Caco-2 (cell line): ENCODE measurements around the gene HES1. TPM values are rescaled to one million over a fixed set of nuclear protein-coding genes. Genes with fewer than 3 reads are reported as not detected.

Experiments used
- BruUV-seq: library from RNA; stranded (reverse); fragments of 400-500 nt; replicated peaks from 2 replicates; lab custom pipeline; 2021; lab: Mats Ljungman, UMichigan
- CTCF ChIA-PET: fragments of 300-600 bp; sonication (Branson Sonifier 250); formaldehyde crosslinking; loops from one replicate; lab custom pipeline; 2022; ENCODE audit warnings: antibody characterized with exemption; lab: Charles Lee
- POLR2A ChIA-PET: fragments of 300-600 bp; sonication (Branson Sonifier 250); formaldehyde crosslinking; loops from one replicate; lab custom pipeline; 2022; ENCODE audit warnings: antibody characterized with exemption; lab: Charles Lee
- DNase-seq, 2 experiments: peaks; one replicate each; pipeline versions ENCODE4 v3.0.0 to v3.0.0-alpha.2; 2020 to 2022
- H3K27me3 ChIP-seq: replicated peaks from 2 replicates; pipeline ENCODE4 v1.6.0; 2011; ENCODE audit warnings: low read length; ENCODE audit not compliant: control insufficient read depth, insufficient read depth
- H3K36me3 ChIP-seq: 2 replicates; pipeline ENCODE4 v1.5.1; 2011; ENCODE audit warnings: low read length; ENCODE audit not compliant: control insufficient read depth, insufficient read depth
- H3K4me1 ChIP-seq: fragments of 250-450 bp; sonication (Bioruptor Pico); 2 replicates; pipeline ENCODE4 v1.5.1; 2020; ENCODE audit warnings: mild to moderate bottlenecking
- H3K4me3 ChIP-seq: 2 replicates; pipeline ENCODE4 v1.5.1; 2011; ENCODE audit warnings: low read depth, mild to moderate bottlenecking, control low read depth, low read length
- H3K9me3 ChIP-seq: fragments of 250-450 bp; sonication (Bioruptor Pico); 2 replicates; pipeline ENCODE4 v1.5.1; 2020; ENCODE audit warnings: mild to moderate bottlenecking, moderate library complexity
- H3K27ac Mint-ChIP-seq: one replicate; pipeline ENCODE4 v1.8.0; 2022; ENCODE audit warnings: mixed read lengths; ENCODE audit not compliant: unreplicated experiment
- H3K27me3 Mint-ChIP-seq: one replicate; pipeline ENCODE4 v1.8.0; 2022; ENCODE audit warnings: mixed read lengths; ENCODE audit not compliant: insufficient read depth, unreplicated experiment
- H3K36me3 Mint-ChIP-seq: one replicate; pipeline ENCODE4 v1.8.0; 2022; ENCODE audit warnings: mild to moderate bottlenecking, mixed read lengths; ENCODE audit not compliant: insufficient read depth, unreplicated experiment
- H3K4me1 Mint-ChIP-seq: one replicate; pipeline ENCODE4 v1.8.0; 2022; ENCODE audit warnings: low read depth, mixed read lengths; ENCODE audit not compliant: unreplicated experiment
- H3K4me3 Mint-ChIP-seq: one replicate; pipeline ENCODE4 v1.8.0; 2022; ENCODE audit warnings: mild to moderate bottlenecking, moderate library complexity, mixed read lengths; ENCODE audit not compliant: unreplicated experiment
- H3K9me3 Mint-ChIP-seq: one replicate; pipeline ENCODE4 v1.8.0; 2022; ENCODE audit warnings: mixed read lengths; ENCODE audit not compliant: unreplicated experiment
- intact Hi-C: fragments of 100-400 bp; cut with micrococcal nuclease; formaldehyde crosslinking; loops from one replicate; pipeline ENCODE4 v1.10.0; 2022; ENCODE audit not compliant: unreplicated experiment
- total RNA-seq: library from RNA; stranded (reverse); gene quantifications from 2 replicates; pipeline ENCODE4 v1.2.3, GENCODE V29; 2022
- TF ChIP-seq, protein P1 (sequence below), 2 experiments: fragments of 200-600 bp in 1 of 2; IDR thresholded peaks; 1 replicate in 1 of 2; 2 replicates in 1 of 2; pipeline versions ENCODE4 v1.5.1 to v1.8.0; 2011 to 2022; ENCODE audit warnings: antibody characterized with exemption in 1 of 2, control low read depth in 1 of 2, inconsistent platforms in 1 of 2, low read depth in 1 of 2, low read length in 1 of 2, mild to moderate bottlenecking in 1 of 2, moderate library complexity in 1 of 2; ENCODE audit not compliant: insufficient read depth in 1 of 2, severe bottlenecking in 1 of 2, unreplicated experiment in 1 of 2

Gene HES1
- total RNA-seq, 1 experiment from 2014 or later: 123 TPM

DNA sequence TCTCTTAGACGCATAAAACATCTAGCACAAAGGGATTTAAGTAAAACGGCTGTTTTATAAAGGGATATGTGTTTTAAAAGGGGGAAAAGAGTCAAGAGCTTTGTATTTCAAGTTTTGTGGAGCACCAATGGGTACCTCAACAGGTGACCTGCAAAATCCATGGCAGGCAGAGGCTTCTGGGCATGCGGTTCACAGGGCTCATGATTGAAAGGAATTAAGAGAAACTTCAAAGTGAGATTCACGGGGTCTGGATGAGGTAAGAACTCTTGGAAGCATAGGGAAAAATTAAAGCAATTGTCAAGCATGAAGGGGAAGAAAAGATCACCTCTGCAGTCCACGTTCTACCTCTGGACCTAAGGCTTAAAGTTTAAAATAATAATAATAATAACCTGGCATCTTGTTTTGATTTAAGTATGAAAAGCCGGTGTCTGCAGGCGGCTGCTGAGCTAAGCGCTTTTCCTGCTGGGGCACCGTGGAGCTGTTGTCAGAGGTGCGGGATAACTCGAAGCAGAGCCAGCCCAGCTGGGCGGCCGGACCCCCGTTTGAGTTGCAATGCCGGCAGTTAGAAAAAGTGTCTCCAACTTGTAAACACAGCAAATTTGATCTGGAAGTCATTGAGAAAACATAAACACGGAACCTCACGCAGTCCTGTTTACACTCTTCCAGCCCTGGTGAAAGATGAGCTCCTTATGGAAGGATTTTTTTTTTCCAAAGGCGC lies 40.5 kb downstream of the HES1 start:
- Mint-ChIP-seq H3K9me3 (no peaks in the 10 kb centered on the region), H3K27me3 (no peaks in the 10 kb centered on the region), H3K4me3 (no peak overlapping the region), H3K27ac (no peak overlapping the region), H3K36me3 (no peaks in the 10 kb centered on the region), H3K4me1 (no peaks in the 10 kb centered on the region)
- intact Hi-C loops: no loop called here
- BruUV-seq: no TSS peak
- CTCF ChIA-PET: no interaction called here
- Histone ChIP-seq H3K36me3 (no peaks in the 10 kb centered on the region), H3K9me3 (no peaks in the 10 kb centered on the region), H3K27me3 (no peaks in the 10 kb centered on the region), H3K4me3 (no peak overlapping the region), H3K4me1 (no peaks in the 10 kb centered on the region)
- TF ChIP-seq, protein P1, sequence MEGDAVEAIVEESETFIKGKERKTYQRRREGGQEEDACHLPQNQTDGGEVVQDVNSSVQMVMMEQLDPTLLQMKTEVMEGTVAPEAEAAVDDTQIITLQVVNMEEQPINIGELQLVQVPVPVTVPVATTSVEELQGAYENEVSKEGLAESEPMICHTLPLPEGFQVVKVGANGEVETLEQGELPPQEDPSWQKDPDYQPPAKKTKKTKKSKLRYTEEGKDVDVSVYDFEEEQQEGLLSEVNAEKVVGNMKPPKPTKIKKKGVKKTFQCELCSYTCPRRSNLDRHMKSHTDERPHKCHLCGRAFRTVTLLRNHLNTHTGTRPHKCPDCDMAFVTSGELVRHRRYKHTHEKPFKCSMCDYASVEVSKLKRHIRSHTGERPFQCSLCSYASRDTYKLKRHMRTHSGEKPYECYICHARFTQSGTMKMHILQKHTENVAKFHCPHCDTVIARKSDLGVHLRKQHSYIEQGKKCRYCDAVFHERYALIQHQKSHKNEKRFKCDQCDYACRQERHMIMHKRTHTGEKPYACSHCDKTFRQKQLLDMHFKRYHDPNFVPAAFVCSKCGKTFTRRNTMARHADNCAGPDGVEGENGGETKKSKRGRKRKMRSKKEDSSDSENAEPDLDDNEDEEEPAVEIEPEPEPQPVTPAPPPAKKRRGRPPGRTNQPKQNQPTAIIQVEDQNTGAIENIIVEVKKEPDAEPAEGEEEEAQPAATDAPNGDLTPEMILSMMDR (IDR thresholded peaks at IDR 0.05; ENCODE audit: insufficient read depth in 1 of 2, low read depth in 1 of 2, low read length in 1 of 2, severe bottlenecking in 1 of 2, unreplicated experiment in 1 of 2): no peak
- POLR2A ChIA-PET: no interaction called here
- DNase-seq: no peak

DNA sequence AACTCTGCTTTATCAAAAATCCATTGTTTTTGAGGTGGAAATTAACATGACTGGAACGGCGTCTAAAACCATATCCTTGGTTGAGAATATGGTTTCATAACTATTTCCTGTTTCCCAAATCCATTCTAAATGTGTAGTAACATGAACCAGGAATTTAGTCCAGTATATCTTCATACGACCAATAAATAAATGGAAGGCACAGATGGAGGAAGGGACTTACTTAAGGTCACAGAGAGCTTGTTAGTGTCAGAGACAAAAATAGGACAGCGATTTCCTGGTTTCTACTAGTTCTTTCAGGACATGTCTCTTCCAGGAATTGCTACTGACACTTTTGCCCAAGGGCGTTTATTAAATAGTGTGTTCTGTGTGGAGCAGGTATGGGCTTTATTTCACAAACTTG lies 41.2 kb downstream of the HES1 start:
- Histone ChIP-seq H3K4me1 (no peaks in the 10 kb centered on the region), H3K4me3 (no peak overlapping the region), H3K9me3 (no peaks in the 10 kb centered on the region), H3K36me3 (no peaks in the 10 kb centered on the region), H3K27me3 (no peaks in the 10 kb centered on the region)
- Mint-ChIP-seq H3K4me3 (no peak overlapping the region), H3K4me1 (peaks cover 2% of the 10 kb centered on the region), H3K36me3 (no peaks in the 10 kb centered on the region), H3K9me3 (no peaks in the 10 kb centered on the region), H3K27me3 (no peaks in the 10 kb centered on the region), H3K27ac (no peak overlapping the region)
- TF ChIP-seq, protein P1 (IDR thresholded peaks at IDR 0.05; ENCODE audit: insufficient read depth in 1 of 2, low read depth in 1 of 2, low read length in 1 of 2, severe bottlenecking in 1 of 2, unreplicated experiment in 1 of 2): no peak
- ChIA-PET CTCF (interaction anchor here (0.6 kb wide), 1 partner anchor 94 kb away, joined by 5 read pairs; no protein-coding TSS in a partner anchor), POLR2A (no interaction called here)
- DNase-seq: no peak
- intact Hi-C loops: no loop called here
- BruUV-seq: no TSS peak

DNA sequence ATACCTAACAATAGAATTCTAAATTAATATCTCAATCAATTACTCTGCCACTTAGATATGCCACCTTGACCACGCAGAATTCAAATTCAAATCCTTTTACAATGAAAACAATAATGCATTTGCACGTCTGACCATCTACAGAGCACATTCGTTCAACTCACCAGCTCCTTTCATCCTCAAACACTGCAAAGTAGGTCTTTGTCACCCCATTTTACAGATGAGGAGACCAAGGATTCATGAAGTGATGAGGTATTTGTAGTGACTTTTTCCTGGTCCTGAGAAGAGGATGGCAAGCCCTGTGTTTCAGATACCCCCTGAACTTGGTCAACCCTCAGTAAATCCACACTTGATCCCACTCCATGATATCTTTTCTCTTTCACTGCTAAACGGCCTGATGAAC lies 42.2 kb downstream of the HES1 start:
- peaks cover 6% of the 10 kb centered on the region for H3K4me1 Mint-ChIP-seq
- intact Hi-C loops: no loop called here
- no peak overlapping the region for H3K4me3 Mint-ChIP-seq
- H3K9me3 ChIP-seq: no peaks in the 10 kb centered on the region
- no peak overlapping the region for H3K4me3 ChIP-seq
- H3K27me3 ChIP-seq: no peaks in the 10 kb centered on the region
- no peaks in the 10 kb centered on the region for H3K4me1 ChIP-seq
- CTCF ChIA-PET: no interaction called here
- no peaks in the 10 kb centered on the region for H3K36me3 Mint-ChIP-seq
- H3K27ac Mint-ChIP-seq: no peak overlapping the region
- H3K27me3 Mint-ChIP-seq: no peaks in the 10 kb centered on the region
- H3K36me3 ChIP-seq: no peaks in the 10 kb centered on the region
- DNase-seq: no peak
- TF ChIP-seq, protein P1 (IDR thresholded peaks at IDR 0.05; ENCODE audit: insufficient read depth in 1 of 2, low read depth in 1 of 2, low read length in 1 of 2, severe bottlenecking in 1 of 2, unreplicated experiment in 1 of 2): no peak
- H3K9me3 Mint-ChIP-seq: no peaks in the 10 kb centered on the region
- POLR2A ChIA-PET: no interaction called here
- BruUV-seq: no TSS peak
